HepG2 (cell line): ENCODE data around the gene INF2. TPM values are rescaled to one million over a fixed set of nuclear protein-coding genes. Genes with fewer than 3 reads are reported as not detected.

Experiments used
- CENPX ChIP-seq: sonication (generic); formaldehyde crosslinking; IDR thresholded peaks from 2 replicates; pipeline ENCODE4 v1.9.0; 2021; ENCODE audit warnings: mild to moderate bottlenecking, missing genetic modification reagents, moderate library complexity
- HOXA7 ChIP-seq: sonication (generic); formaldehyde crosslinking; IDR thresholded peaks from 2 replicates; pipeline ENCODE4 v1.8.1; 2022; ENCODE audit warnings: mild to moderate bottlenecking, missing genetic modification reagents, moderate library complexity
- KLF11 ChIP-seq: IDR thresholded peaks from 2 replicates; pipeline ENCODE4 v1.6.1; 2016; ENCODE audit warnings: missing compliant biosample characterization
- MED8 ChIP-seq: sonication (generic); formaldehyde crosslinking; IDR thresholded peaks from 2 replicates; pipeline ENCODE4 v1.8.1; 2023; ENCODE audit warnings: mild to moderate bottlenecking, missing genetic modification reagents; ENCODE audit not compliant: insufficient replicate concordance
- MYPOP ChIP-seq: sonication (generic); formaldehyde crosslinking; IDR thresholded peaks from 2 replicates; pipeline ENCODE4 v1.8.1; 2023; ENCODE audit warnings: mild to moderate bottlenecking, moderate library complexity, missing genetic modification reagents
- PTBP1 ChIP-seq: fragments of 200-400 bp; formaldehyde crosslinking; IDR thresholded peaks from 2 replicates; pipeline ENCODE4 v1.6.1; 2018; ENCODE audit warnings: low read length, low read depth; ENCODE audit not compliant: poor library complexity, severe bottlenecking
- RFX1 ChIP-seq: fragments of 450-650 bp; IDR thresholded peaks from 2 replicates; pipeline ENCODE4 v1.6.1; 2017
- RFX3 ChIP-seq: IDR thresholded peaks from 2 replicates; pipeline ENCODE4 v1.6.1; 2016; ENCODE audit warnings: missing biosample characterization, missing genetic modification reagents
- SKI ChIP-seq: fragments of 450-650 bp; IDR thresholded peaks from one replicate; pipeline ENCODE4 v1.6.1; 2018; ENCODE audit warnings: mild to moderate bottlenecking; ENCODE audit not compliant: partially characterized antibody
- SNAI1 ChIP-seq: sonication (generic); formaldehyde crosslinking; IDR thresholded peaks from 2 replicates; pipeline ENCODE4 v1.5.0; 2020; ENCODE audit warnings: mild to moderate bottlenecking, missing genetic modification reagents, borderline replicate concordance
- SOX5 ChIP-seq: IDR thresholded peaks from 2 replicates; pipeline ENCODE4 v1.6.1; 2016; ENCODE audit warnings: borderline replicate concordance
- TBX2 ChIP-seq: sonication (generic); formaldehyde crosslinking; IDR thresholded peaks from 2 replicates; pipeline ENCODE4 v1.5.0; 2020; ENCODE audit warnings: missing genetic modification reagents, mild to moderate bottlenecking, borderline replicate concordance
- TFAP4 ChIP-seq: sonication (generic); IDR thresholded peaks from 2 replicates; pipeline ENCODE4 v1.6.1; 2016; ENCODE audit warnings: low read depth, borderline replicate concordance
- THAP7 ChIP-seq: sonication (generic); formaldehyde crosslinking; IDR thresholded peaks from 2 replicates; pipeline ENCODE4 v1.8.1; 2023; ENCODE audit warnings: mild to moderate bottlenecking, missing genetic modification reagents
- ZBTB3 ChIP-seq: sonication (generic); formaldehyde crosslinking; IDR thresholded peaks from 2 replicates; pipeline ENCODE4 v1.4.0; 2020; ENCODE audit warnings: low read depth, mild to moderate bottlenecking, moderate library complexity, missing genetic modification reagents, borderline replicate concordance
- ZBTB7B ChIP-seq: sonication (generic); formaldehyde crosslinking; IDR thresholded peaks from 2 replicates; pipeline ENCODE4 v1.4.0; 2020; ENCODE audit warnings: missing genetic modification reagents
- ZKSCAN1 ChIP-seq: fragments of 150-350 bp; IDR thresholded peaks from 2 replicates; pipeline ENCODE4 v1.6.1; 2014; ENCODE audit warnings: low read length
- ZMYM3 ChIP-seq: sonication (generic); formaldehyde crosslinking; IDR thresholded peaks from 2 replicates; pipeline ENCODE4 v1.5.1; 2020; ENCODE audit warnings: mild to moderate bottlenecking, missing genetic modification reagents
- ZNF207 ChIP-seq: fragments of 450-650 bp; IDR thresholded peaks from 2 replicates; pipeline ENCODE4 v1.6.1; 2016; ENCODE audit warnings: antibody characterized with exemption, borderline replicate concordance
- ZNF256 ChIP-seq: sonication (generic); formaldehyde crosslinking; conservative IDR thresholded peaks from 2 replicates; pipeline ENCODE4 v1.4.0; 2020; ENCODE audit warnings: missing genetic modification reagents
- ZNF282 ChIP-seq: fragments of 450-650 bp; IDR thresholded peaks from 2 replicates; pipeline ENCODE4 v1.6.1; 2018; ENCODE audit not compliant: partially characterized antibody
- ZNF3 ChIP-seq: IDR thresholded peaks from 2 replicates; pipeline ENCODE4 v1.7.0; 2017; ENCODE audit warnings: inconsistent platforms
- ZNF441 ChIP-seq: sonication (generic); formaldehyde crosslinking; IDR thresholded peaks from 2 replicates; pipeline ENCODE4 v1.7.0; 2021; ENCODE audit warnings: missing genetic modification reagents, borderline replicate concordance
- ZNF496 ChIP-seq: sonication (generic); formaldehyde crosslinking; IDR thresholded peaks from 2 replicates; pipeline ENCODE4 v1.8.1; 2023; ENCODE audit warnings: mild to moderate bottlenecking, moderate library complexity, missing genetic modification reagents; ENCODE audit not compliant: insufficient replicate concordance
- ZNF547 ChIP-seq: sonication (generic); formaldehyde crosslinking; IDR thresholded peaks from 2 replicates; pipeline ENCODE4 v1.5.1; 2020; ENCODE audit warnings: mild to moderate bottlenecking, missing genetic modification reagents
- ZNF639 ChIP-seq: conservative IDR thresholded peaks from 2 replicates; pipeline ENCODE4 v1.6.1; 2018; ENCODE audit warnings: missing genetic modification reagents
- ZNF761 ChIP-seq: sonication (generic); formaldehyde crosslinking; conservative IDR thresholded peaks from 2 replicates; pipeline ENCODE4 v1.4.0; 2020; ENCODE audit warnings: mild to moderate bottlenecking, missing genetic modification reagents
- ZNF782 ChIP-seq: sonication (generic); formaldehyde crosslinking; IDR thresholded peaks from 2 replicates; pipeline ENCODE4 v1.4.0; 2020; ENCODE audit warnings: missing genetic modification reagents, mild to moderate bottlenecking, borderline replicate concordance
- polyA plus RNA-seq, 8 experiments: library from polyadenylated mRNA; depleted of rRNA in 3 of 8; stranded (reverse) in 7 of 8; unstranded in 1 of 8; fragments of >200 nt; fragmentation: Illumina TruSeq in 4 of 8; extraction: Trizol in 4 of 8; gene quantifications; 2 replicates each; pipeline versions ENCODE4 v1.2.1 to v1.2.3, GENCODE V29; 2011 to 2016; ENCODE audit warnings: low read depth in 4 of 8, missing spikeins in 1 of 8, mixed read lengths in 1 of 8; ENCODE audit not compliant: insufficient read depth in 1 of 8
- total RNA-seq, 5 experiments: library from RNA; depleted of rRNA; stranded (reverse); fragments of >200 nt; fragmentation: Illumina TruSeq; extraction: Trizol; gene quantifications; 2 replicates each; pipeline ENCODE4 v1.2.3, GENCODE V29; 2016; ENCODE audit warnings: low read depth in 1 of 5

INF2 gene
- total and polyA plus RNA-seq, 2 of the 13 experiments (the other 11 are each of a cell fraction or from before 2014, with no cell fraction given) = 16.4 to 26.4 TPM

GRCh38 chr14:104734991-104735779, 45.8 kb downstream of the INF2 start (continued):
- no peak for TF ChIP-seq ZKSCAN1
- TF ChIP-seq RFX1 = no peak
- 0 out of 2 replicates have a peak, but pooled peaks have one; percentile 60 for TF ChIP-seq ZNF639 (CRISPR knock-in tag)
- TF ChIP-seq ZBTB7B = no peak
- TF ChIP-seq THAP7 (CRISPR knock-in tag) = peak; percentile 93; the same call in 1 of the 2 replicates
- no peak; the same call in 1 of the 2 replicates for TF ChIP-seq ZNF761
- no peak for TF ChIP-seq RFX3
- no peak for TF ChIP-seq PTBP1
- no peak for TF ChIP-seq CENPX
- TF ChIP-seq ZNF3 (CRISPR knock-in tag) = no peak
- TF ChIP-seq ZNF782 = peak; percentile 79
- no peak for TF ChIP-seq ZMYM3
- TF ChIP-seq SNAI1 = peak; percentile 64; the same call in 1 of the 2 replicates
- no peak for TF ChIP-seq ZNF496 (CRISPR knock-in tag)
- TF ChIP-seq ZNF282 = no peak
- TF ChIP-seq SOX5 (CRISPR knock-in tag) = peak; percentile 70
- no peak for TF ChIP-seq SKI
- peak; percentile 81; the same call in 1 of the 2 replicates for TF ChIP-seq ZNF441 (CRISPR knock-in tag)
- TF ChIP-seq HOXA7 (CRISPR knock-in tag) = 0 out of 2 replicates have a peak, but pooled peaks have one; percentile 85
- TF ChIP-seq ZNF207 = 0 out of 2 replicates have a peak, but pooled peaks have one; percentile 37
- no peak for TF ChIP-seq MED8 (CRISPR knock-in tag)
- no peak for TF ChIP-seq ZBTB3 (CRISPR knock-in tag)
- TF ChIP-seq TFAP4 = peak; percentile 67; the same call in 1 of the 2 replicates
- no peak for TF ChIP-seq ZNF256 (CRISPR knock-in tag)
- TF ChIP-seq ZNF547 (CRISPR knock-in tag) = no peak
- peak; percentile 37; the same call in 1 of the 2 replicates for TF ChIP-seq KLF11 (CRISPR knock-in tag)
- TF ChIP-seq MYPOP = peak; percentile 39; the same call in 1 of the 2 replicates
- peak; percentile 62 for TF ChIP-seq TBX2 (CRISPR knock-in tag)
